GM23338 (cell line): ENCODE data around the gene SHISA3. TPM values are rescaled to one million over a fixed set of nuclear protein-coding genes. Genes with fewer than 3 reads are reported as not detected.

Experiments used
- ATAC-seq: fragments of 200-7000 bp; cut with Tn5 transposase; 3 replicates; pipeline ENCODE4 v1.9.1; 2020
- DNase-seq: peaks from one replicate; pipeline ENCODE4 v3.0.0-alpha.2; 2015; ENCODE audit warnings: low spot score
- H2AFZ ChIP-seq: fragments of 200-600 bp; sonication (generic); 2 replicates; pipeline ENCODE4 v1.8.0; 2016; ENCODE audit warnings: antibody characterized with exemption, mild to moderate bottlenecking, moderate library complexity
- H3F3A ChIP-seq: fragments of 200-600 bp; sonication (generic); replicated peaks from 2 replicates; pipeline ENCODE4 v1.8.0; 2017; ENCODE audit warnings: antibody characterized with exemption, mixed run types, low read depth
- H3K27ac ChIP-seq: fragments of 200-600 bp; sonication (generic); 2 replicates; pipeline ENCODE4 v1.6.1; 2016; ENCODE audit warnings: low read depth
- H3K27me3 ChIP-seq: fragments of 200-600 bp; sonication (generic); 2 replicates; pipeline ENCODE4 v1.8.0; 2016; ENCODE audit warnings: mild to moderate bottlenecking, mixed run types, moderate library complexity; ENCODE audit not compliant: insufficient read depth
- H3K36me3 ChIP-seq: fragments of 200-600 bp; sonication (generic); 2 replicates; pipeline ENCODE4 v1.8.0; 2016; ENCODE audit warnings: mild to moderate bottlenecking; ENCODE audit not compliant: insufficient read depth
- H3K4me1 ChIP-seq: fragments of 200-600 bp; sonication (generic); 2 replicates; pipeline ENCODE4 v1.8.0; 2016; ENCODE audit warnings: mild to moderate bottlenecking, moderate library complexity; ENCODE audit not compliant: insufficient read depth
- H3K4me2 ChIP-seq: fragments of 200-600 bp; sonication (generic); 2 replicates; pipeline ENCODE4 v1.7.1; 2017; ENCODE audit warnings: mixed run types
- H3K4me3 ChIP-seq: fragments of 200-600 bp; sonication (generic); 2 replicates; pipeline ENCODE4 v1.6.1; 2016; ENCODE audit warnings: mixed run types
- H3K79me2 ChIP-seq: fragments of 200-600 bp; sonication (generic); replicated peaks from 2 replicates; pipeline ENCODE4 v1.8.0; 2017; ENCODE audit warnings: mild to moderate bottlenecking; ENCODE audit not compliant: insufficient read depth
- H3K9me2 ChIP-seq: fragments of 200-600 bp; sonication (generic); 2 replicates; pipeline ENCODE4 v1.8.0; 2017; ENCODE audit not compliant: insufficient read depth
- H4K20me1 ChIP-seq: fragments of 200-600 bp; sonication (generic); replicated peaks from 2 replicates; pipeline ENCODE4 v1.8.0; 2017; ENCODE audit warnings: mild to moderate bottlenecking; ENCODE audit not compliant: insufficient read depth
- H3K27ac Mint-ChIP-seq: 2 replicates; pipeline ENCODE4 v1.8.0; 2020; ENCODE audit warnings: inconsistent platforms, mild to moderate bottlenecking, moderate library complexity, mixed read lengths
- H3K27me3 Mint-ChIP-seq: 3 replicates; pipeline ENCODE4 v1.8.0; 2022; ENCODE audit warnings: low read depth, mild to moderate bottlenecking, moderate library complexity, mixed read lengths, inconsistent platforms; ENCODE audit not compliant: insufficient read depth, poor library complexity
- H3K36me3 Mint-ChIP-seq: 3 replicates; pipeline ENCODE4 v1.8.0; 2021; ENCODE audit warnings: low read depth, mild to moderate bottlenecking, inconsistent platforms, moderate library complexity, mixed read lengths
- H3K4me1 Mint-ChIP-seq: 3 replicates; pipeline ENCODE4 v1.8.0; 2020; ENCODE audit warnings: mild to moderate bottlenecking, inconsistent platforms, mixed read lengths
- H3K4me3 Mint-ChIP-seq: 3 replicates; pipeline ENCODE4 v1.8.0; 2021; ENCODE audit warnings: moderate library complexity, mild to moderate bottlenecking, inconsistent platforms, mixed read lengths
- H3K9me3 Mint-ChIP-seq: 3 replicates; pipeline ENCODE4 v1.8.0; 2020; ENCODE audit warnings: moderate library complexity, mild to moderate bottlenecking, inconsistent platforms, mixed read lengths
- CREB1 ChIP-seq: fragments of 250-450 bp; sonication (Bioruptor Pico); IDR thresholded peaks from 2 replicates; pipeline ENCODE4 v1.5.0; 2020; ENCODE audit warnings: low read depth, mild to moderate bottlenecking, moderate library complexity
- EZH2 ChIP-seq: fragments of 200-600 bp; sonication (generic); IDR thresholded peaks from one replicate; pipeline ENCODE4 v1.8.0; 2017; ENCODE audit warnings: antibody characterized with exemption, mild to moderate bottlenecking, low read depth; ENCODE audit not compliant: unreplicated experiment
- JUNB ChIP-seq: IDR thresholded peaks from one replicate; pipeline ENCODE4 v1.6.1; 2016; ENCODE audit warnings: antibody characterized with exemption; ENCODE audit not compliant: unreplicated experiment
- STAT1 ChIP-seq: IDR thresholded peaks from one replicate; pipeline ENCODE4 v1.6.1; 2016; ENCODE audit warnings: antibody characterized with exemption; ENCODE audit not compliant: unreplicated experiment
- ZNF114 ChIP-seq: fragments of 250-450 bp; sonication (Bioruptor Pico); IDR thresholded peaks from 2 replicates; pipeline ENCODE4 v1.5.0; 2020; ENCODE audit warnings: mild to moderate bottlenecking, moderate library complexity
- ZNF331 ChIP-seq: fragments of 250-450 bp; sonication (Bioruptor Pico); IDR thresholded peaks from 2 replicates; pipeline ENCODE4 v1.5.0; 2020; ENCODE audit warnings: low read depth, mild to moderate bottlenecking, moderate library complexity
- polyA plus RNA-seq: library from polyadenylated mRNA; unstranded; fragments of >200 nt; fragmentation: Nextera tagmentation; extraction: Ambion mirVana; gene quantifications from 2 replicates; pipeline ENCODE4 v1.2.1, GENCODE V29; 2016
- total RNA-seq: library from RNA; depleted of rRNA; stranded (reverse); fragments of >200 nt; shearing (Covaris generic); gene quantifications from 2 replicates; pipeline ENCODE4 v1.2.3, GENCODE V29; 2014
- TF ChIP-seq, protein P1 (sequence below): fragments of 250-450 bp; sonication (Bioruptor Pico); IDR thresholded peaks from 2 replicates; pipeline ENCODE4 v1.5.0; 2020; ENCODE audit warnings: mild to moderate bottlenecking, moderate library complexity
- TF ChIP-seq, protein P2 (sequence below), 2 experiments: fragments of 200-600 bp in 1 of 2; sonication (generic) in 1 of 2; conservative IDR thresholded peaks; 2 replicates each; pipeline versions ENCODE4 v1.5.1 to v1.6.1; 2016 to 2017; ENCODE audit warnings: antibody characterized with exemption in 2 of 2, low read depth in 2 of 2, mild to moderate bottlenecking in 2 of 2, moderate library complexity in 1 of 2
- TF ChIP-seq, protein P3 (sequence below): IDR thresholded peaks from 2 replicates; pipeline ENCODE4 v1.6.1; 2016; ENCODE audit warnings: antibody characterized with exemption

The SHISA3 gene
- total and polyA plus RNA-seq, 2 experiments from 2014 or later, result 4.4 to 5.0 TPM

DNA sequence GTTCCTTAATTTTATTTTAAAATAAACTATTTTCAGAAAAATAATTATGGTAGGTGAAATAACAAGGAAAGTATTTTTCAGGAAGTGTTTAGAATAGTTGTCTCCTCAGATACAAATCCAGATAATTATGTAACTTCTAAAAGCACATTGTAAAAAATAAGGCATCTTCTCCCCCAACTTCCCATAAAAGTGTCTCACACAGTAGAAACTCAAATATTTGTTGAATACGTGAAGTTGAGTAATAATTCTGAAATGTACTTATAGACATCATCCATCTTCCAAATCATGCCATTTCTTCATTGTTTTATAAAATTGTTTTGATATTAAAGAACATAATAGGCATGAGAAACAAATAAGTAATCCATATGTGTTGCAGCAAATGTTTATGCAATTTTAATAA lies 18.0 kb downstream of the SHISA3 start:
- Histone ChIP-seq H3K27me3 (no peaks in the 10 kb centered on the region), H3K79me2 (no peaks in the 10 kb centered on the region), H3K4me1 (peaks cover 25% of the 10 kb centered on the region), H3K9me2 (no peaks in the 10 kb centered on the region), H4K20me1 (no peaks in the 10 kb centered on the region), H3K27ac (no peak overlapping the region), H3K36me3 (no peaks in the 10 kb centered on the region), H3K4me3 (no peak overlapping the region), H3K4me2 (no peak overlapping the region), H2AFZ (no peak overlapping the region), H3F3A (no peaks in the 10 kb centered on the region)
- Mint-ChIP-seq H3K27me3 (no peaks in the 10 kb centered on the region), H3K9me3 (no peaks in the 10 kb centered on the region), H3K36me3 (0 out of 3 replicates have a peak, but pooled peaks cover 2% of the 10 kb centered on the region), H3K27ac (no peak overlapping the region), H3K4me1 (peaks cover 37% of the 10 kb centered on the region), H3K4me3 (no peak overlapping the region)
- DNase-seq, result no peak
- ATAC-seq, result no peak
- TF ChIP-seq CREB1, result no peak
- TF ChIP-seq JUNB, result no peak
- TF ChIP-seq, protein P1, sequence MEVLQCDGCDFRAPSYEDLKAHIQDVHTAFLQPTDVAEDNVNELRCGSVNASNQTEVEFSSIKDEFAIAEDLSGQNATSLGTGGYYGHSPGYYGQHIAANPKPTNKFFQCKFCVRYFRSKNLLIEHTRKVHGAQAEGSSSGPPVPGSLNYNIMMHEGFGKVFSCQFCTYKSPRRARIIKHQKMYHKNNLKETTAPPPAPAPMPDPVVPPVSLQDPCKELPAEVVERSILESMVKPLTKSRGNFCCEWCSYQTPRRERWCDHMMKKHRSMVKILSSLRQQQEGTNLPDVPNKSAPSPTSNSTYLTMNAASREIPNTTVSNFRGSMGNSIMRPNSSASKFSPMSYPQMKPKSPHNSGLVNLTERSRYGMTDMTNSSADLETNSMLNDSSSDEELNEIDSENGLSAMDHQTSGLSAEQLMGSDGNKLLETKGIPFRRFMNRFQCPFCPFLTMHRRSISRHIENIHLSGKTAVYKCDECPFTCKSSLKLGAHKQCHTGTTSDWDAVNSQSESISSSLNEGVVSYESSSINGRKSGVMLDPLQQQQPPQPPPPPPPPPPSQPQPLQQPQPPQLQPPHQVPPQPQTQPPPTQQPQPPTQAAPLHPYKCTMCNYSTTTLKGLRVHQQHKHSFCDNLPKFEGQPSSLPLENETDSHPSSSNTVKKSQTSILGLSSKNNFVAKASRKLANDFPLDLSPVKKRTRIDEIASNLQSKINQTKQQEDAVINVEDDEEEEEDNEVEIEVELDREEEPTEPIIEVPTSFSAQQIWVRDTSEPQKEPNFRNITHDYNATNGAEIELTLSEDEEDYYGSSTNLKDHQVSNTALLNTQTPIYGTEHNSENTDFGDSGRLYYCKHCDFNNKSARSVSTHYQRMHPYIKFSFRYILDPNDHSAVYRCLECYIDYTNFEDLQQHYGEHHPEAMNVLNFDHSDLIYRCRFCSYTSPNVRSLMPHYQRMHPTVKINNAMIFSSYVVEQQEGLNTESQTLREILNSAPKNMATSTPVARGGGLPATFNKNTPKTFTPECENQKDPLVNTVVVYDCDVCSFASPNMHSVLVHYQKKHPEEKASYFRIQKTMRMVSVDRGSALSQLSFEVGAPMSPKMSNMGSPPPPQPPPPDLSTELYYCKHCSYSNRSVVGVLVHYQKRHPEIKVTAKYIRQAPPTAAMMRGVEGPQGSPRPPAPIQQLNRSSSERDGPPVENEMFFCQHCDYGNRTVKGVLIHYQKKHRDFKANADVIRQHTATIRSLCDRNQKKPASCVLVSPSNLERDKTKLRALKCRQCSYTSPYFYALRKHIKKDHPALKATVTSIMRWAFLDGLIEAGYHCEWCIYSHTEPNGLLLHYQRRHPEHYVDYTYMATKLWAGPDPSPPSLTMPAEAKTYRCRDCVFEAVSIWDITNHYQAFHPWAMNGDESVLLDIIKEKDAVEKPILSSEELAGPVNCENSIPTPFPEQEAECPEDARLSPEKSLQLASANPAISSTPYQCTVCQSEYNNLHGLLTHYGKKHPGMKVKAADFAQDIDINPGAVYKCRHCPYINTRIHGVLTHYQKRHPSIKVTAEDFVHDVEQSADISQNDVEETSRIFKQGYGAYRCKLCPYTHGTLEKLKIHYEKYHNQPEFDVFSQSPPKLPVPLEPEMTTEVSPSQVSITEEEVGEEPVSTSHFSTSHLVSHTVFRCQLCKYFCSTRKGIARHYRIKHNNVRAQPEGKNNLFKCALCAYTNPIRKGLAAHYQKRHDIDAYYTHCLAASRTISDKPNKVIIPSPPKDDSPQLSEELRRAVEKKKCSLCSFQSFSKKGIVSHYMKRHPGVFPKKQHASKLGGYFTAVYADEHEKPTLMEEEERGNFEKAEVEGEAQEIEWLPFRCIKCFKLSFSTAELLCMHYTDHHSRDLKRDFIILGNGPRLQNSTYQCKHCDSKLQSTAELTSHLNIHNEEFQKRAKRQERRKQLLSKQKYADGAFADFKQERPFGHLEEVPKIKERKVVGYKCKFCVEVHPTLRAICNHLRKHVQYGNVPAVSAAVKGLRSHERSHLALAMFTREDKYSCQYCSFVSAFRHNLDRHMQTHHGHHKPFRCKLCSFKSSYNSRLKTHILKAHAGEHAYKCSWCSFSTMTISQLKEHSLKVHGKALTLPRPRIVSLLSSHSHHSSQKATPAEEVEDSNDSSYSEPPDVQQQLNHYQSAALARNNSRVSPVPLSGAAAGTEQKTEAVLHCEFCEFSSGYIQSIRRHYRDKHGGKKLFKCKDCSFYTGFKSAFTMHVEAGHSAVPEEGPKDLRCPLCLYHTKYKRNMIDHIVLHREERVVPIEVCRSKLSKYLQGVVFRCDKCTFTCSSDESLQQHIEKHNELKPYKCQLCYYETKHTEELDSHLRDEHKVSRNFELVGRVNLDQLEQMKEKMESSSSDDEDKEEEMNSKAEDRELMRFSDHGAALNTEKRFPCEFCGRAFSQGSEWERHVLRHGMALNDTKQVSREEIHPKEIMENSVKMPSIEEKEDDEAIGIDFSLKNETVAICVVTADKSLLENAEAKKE, result no peak
- TF ChIP-seq, protein P2, sequence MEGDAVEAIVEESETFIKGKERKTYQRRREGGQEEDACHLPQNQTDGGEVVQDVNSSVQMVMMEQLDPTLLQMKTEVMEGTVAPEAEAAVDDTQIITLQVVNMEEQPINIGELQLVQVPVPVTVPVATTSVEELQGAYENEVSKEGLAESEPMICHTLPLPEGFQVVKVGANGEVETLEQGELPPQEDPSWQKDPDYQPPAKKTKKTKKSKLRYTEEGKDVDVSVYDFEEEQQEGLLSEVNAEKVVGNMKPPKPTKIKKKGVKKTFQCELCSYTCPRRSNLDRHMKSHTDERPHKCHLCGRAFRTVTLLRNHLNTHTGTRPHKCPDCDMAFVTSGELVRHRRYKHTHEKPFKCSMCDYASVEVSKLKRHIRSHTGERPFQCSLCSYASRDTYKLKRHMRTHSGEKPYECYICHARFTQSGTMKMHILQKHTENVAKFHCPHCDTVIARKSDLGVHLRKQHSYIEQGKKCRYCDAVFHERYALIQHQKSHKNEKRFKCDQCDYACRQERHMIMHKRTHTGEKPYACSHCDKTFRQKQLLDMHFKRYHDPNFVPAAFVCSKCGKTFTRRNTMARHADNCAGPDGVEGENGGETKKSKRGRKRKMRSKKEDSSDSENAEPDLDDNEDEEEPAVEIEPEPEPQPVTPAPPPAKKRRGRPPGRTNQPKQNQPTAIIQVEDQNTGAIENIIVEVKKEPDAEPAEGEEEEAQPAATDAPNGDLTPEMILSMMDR (conservative IDR thresholded peaks at IDR 0.05; ENCODE audit: low read depth in 2 of 2), result no peak
- no peak for TF ChIP-seq ZNF114
- TF ChIP-seq EZH2, result no peak
- no peak for TF ChIP-seq ZNF331 (CRISPR knock-in tag)
- no peak for TF ChIP-seq STAT1
- TF ChIP-seq, protein P3, sequence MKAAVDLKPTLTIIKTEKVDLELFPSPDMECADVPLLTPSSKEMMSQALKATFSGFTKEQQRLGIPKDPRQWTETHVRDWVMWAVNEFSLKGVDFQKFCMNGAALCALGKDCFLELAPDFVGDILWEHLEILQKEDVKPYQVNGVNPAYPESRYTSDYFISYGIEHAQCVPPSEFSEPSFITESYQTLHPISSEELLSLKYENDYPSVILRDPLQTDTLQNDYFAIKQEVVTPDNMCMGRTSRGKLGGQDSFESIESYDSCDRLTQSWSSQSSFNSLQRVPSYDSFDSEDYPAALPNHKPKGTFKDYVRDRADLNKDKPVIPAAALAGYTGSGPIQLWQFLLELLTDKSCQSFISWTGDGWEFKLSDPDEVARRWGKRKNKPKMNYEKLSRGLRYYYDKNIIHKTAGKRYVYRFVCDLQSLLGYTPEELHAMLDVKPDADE, result no peak
